ENCODE measurements around the gene NCBP3. TPM values are rescaled to one million over a fixed set of nuclear protein-coding genes. Genes with fewer than 3 reads are reported as not detected.

NCBP3 gene
- total RNA-seq, 1 donor from 2014 or later: 56.0 TPM

GRCh38 chr17:3812284-3812683 lies 33.8 kb downstream of the NCBP3 start:
- no peak overlapping the region for H3K27ac Mint-ChIP-seq

GRCh38 chr17:3810019-3810418 lies 36.0 kb downstream of the NCBP3 start:
- no peaks in the 10 kb centered on the region for H3K27me3 Mint-ChIP-seq (ENCODE audit: insufficient read depth)
- no peaks in the 10 kb centered on the region for H3K9me3 Mint-ChIP-seq
- peaks cover 40% of the 10 kb centered on the region for H3K36me3 Mint-ChIP-seq (ENCODE audit: low read depth)

More at GRCh38 chr17:3812284-3812683, 33.8 kb downstream of the NCBP3 start:
- Mint-ChIP-seq H3K4me3 (no peak overlapping the region), H3K36me3 (ENCODE audit: low read depth) (peaks cover 42% of the 10 kb centered on the region), H3K4me1 (ENCODE audit: low read depth) (peaks cover 22% of the 10 kb centered on the region), H3K9me3 (no peaks in the 10 kb centered on the region), H3K27me3 (ENCODE audit: insufficient read depth) (no peaks in the 10 kb centered on the region)
- DNase-seq (ENCODE audit: low spot score): no peak
- intact Hi-C loops (cut with micrococcal nuclease): no loop called here

GRCh38 chr17:3809135-3809534 lies 36.9 kb downstream of the NCBP3 start:
- no peak overlapping the region for H3K27ac Mint-ChIP-seq
- H3K4me1 Mint-ChIP-seq (ENCODE audit: low read depth): peaks cover 22% of the 10 kb centered on the region
- no peak overlapping the region for H3K4me3 Mint-ChIP-seq
- intact Hi-C loops (cut with micrococcal nuclease): no loop called here
- DNase-seq (ENCODE audit: low spot score): no peak
- no peaks in the 10 kb centered on the region for H3K27me3 Mint-ChIP-seq (ENCODE audit: insufficient read depth)
- H3K9me3 Mint-ChIP-seq: no peaks in the 10 kb centered on the region
- peaks cover 37% of the 10 kb centered on the region for H3K36me3 Mint-ChIP-seq (ENCODE audit: low read depth)

More at GRCh38 chr17:3810019-3810418, 36.0 kb downstream of the NCBP3 start:
- H3K4me3 Mint-ChIP-seq: no peak overlapping the region
- intact Hi-C loops (cut with micrococcal nuclease): no loop called here
- peak overlapping the region; percentile 32 for H3K27ac Mint-ChIP-seq
- DNase-seq (ENCODE audit: low spot score): no peak
- peaks cover 22% of the 10 kb centered on the region for H3K4me1 Mint-ChIP-seq (ENCODE audit: low read depth)

- Mint-ChIP-seq H3K27ac (no peak overlapping the region), H3K27me3 (ENCODE audit: insufficient read depth) (no peaks in the 10 kb centered on the region), H3K36me3 (ENCODE audit: low read depth) (peaks cover 38% of the 10 kb centered on the region), H3K4me3 (no peak overlapping the region), H3K4me1 (ENCODE audit: low read depth) (peaks cover 22% of the 10 kb centered on the region), H3K9me3 (no peaks in the 10 kb centered on the region)
- DNase-seq (ENCODE audit: low spot score): no peak
- intact Hi-C loops (cut with micrococcal nuclease): no loop called here
Measured at GRCh38 chr17:3808701-3809100, 37.3 kb downstream of the NCBP3 start.

GRCh38 chr17:3805581-3805980 lies 40.5 kb downstream of the NCBP3 start:
- no peak for DNase-seq (ENCODE audit: low spot score)
- intact Hi-C loops (cut with micrococcal nuclease): loop anchor here (2.0 kb wide), 1 partner anchor 15 kb away; no protein-coding TSS in a partner anchor
- H3K27me3 Mint-ChIP-seq (ENCODE audit: insufficient read depth): no peaks in the 10 kb centered on the region
- peaks cover 40% of the 10 kb centered on the region for H3K36me3 Mint-ChIP-seq (ENCODE audit: low read depth)
- no peak overlapping the region for H3K4me3 Mint-ChIP-seq
- no peak overlapping the region for H3K27ac Mint-ChIP-seq
- H3K9me3 Mint-ChIP-seq: no peaks in the 10 kb centered on the region
- H3K4me1 Mint-ChIP-seq (ENCODE audit: low read depth): peaks cover 32% of the 10 kb centered on the region

GRCh38 chr17:3804503-3804931 lies 41.5 kb downstream of the NCBP3 start:
- peak; percentile 10 for DNase-seq (ENCODE audit: low spot score)
- H3K36me3 Mint-ChIP-seq (ENCODE audit: low read depth): peaks cover 34% of the 10 kb centered on the region
- H3K9me3 Mint-ChIP-seq: no peaks in the 10 kb centered on the region
- no peaks in the 10 kb centered on the region for H3K27me3 Mint-ChIP-seq (ENCODE audit: insufficient read depth)
- no peak overlapping the region for H3K4me3 Mint-ChIP-seq
- H3K27ac Mint-ChIP-seq: peak overlapping the region; percentile 44
- intact Hi-C loops (cut with micrococcal nuclease): loop anchor here (1.0 to 2.0 kb wide), 2 partner anchors 16 to 67 kb away; no protein-coding TSS in a partner anchor
- H3K4me1 Mint-ChIP-seq (ENCODE audit: low read depth): peaks cover 26% of the 10 kb centered on the region

GRCh38 chr17:3803308-3803640 lies 42.8 kb downstream of the NCBP3 start:
- Mint-ChIP-seq H3K4me1 (ENCODE audit: low read depth) (peaks cover 20% of the 10 kb centered on the region), H3K9me3 (no peaks in the 10 kb centered on the region), H3K4me3 (no peak overlapping the region), H3K27me3 (ENCODE audit: insufficient read depth) (no peaks in the 10 kb centered on the region), H3K36me3 (ENCODE audit: low read depth) (peaks cover 29% of the 10 kb centered on the region), H3K27ac (no peak overlapping the region)
- intact Hi-C loops (cut with micrococcal nuclease): no loop called here
- DNase-seq (ENCODE audit: low spot score): no peak

GRCh38 chr17:3802461-3803307 lies 43.4 kb downstream of the NCBP3 start:
- Mint-ChIP-seq H3K4me1 (ENCODE audit: low read depth) (peaks cover 14% of the 10 kb centered on the region), H3K27me3 (ENCODE audit: insufficient read depth) (no peaks in the 10 kb centered on the region), H3K36me3 (ENCODE audit: low read depth) (peaks cover 23% of the 10 kb centered on the region), H3K9me3 (no peaks in the 10 kb centered on the region), H3K4me3 (no peak overlapping the region), H3K27ac (no peak overlapping the region)
- no peak for DNase-seq (ENCODE audit: low spot score)
- intact Hi-C loops (cut with micrococcal nuclease): no loop called here

GRCh38 chr17:3801792-3802191 lies 44.3 kb downstream of the NCBP3 start:
- H3K27me3 Mint-ChIP-seq (ENCODE audit: insufficient read depth): no peaks in the 10 kb centered on the region
- H3K27ac Mint-ChIP-seq: no peak overlapping the region
- DNase-seq (ENCODE audit: low spot score): no peak
- no peak overlapping the region for H3K4me3 Mint-ChIP-seq
- peaks cover 13% of the 10 kb centered on the region for H3K4me1 Mint-ChIP-seq (ENCODE audit: low read depth)
- intact Hi-C loops (cut with micrococcal nuclease): no loop called here
- H3K9me3 Mint-ChIP-seq: no peaks in the 10 kb centered on the region
- H3K36me3 Mint-ChIP-seq (ENCODE audit: low read depth): peaks cover 15% of the 10 kb centered on the region

GRCh38 chr17:3801347-3801746 lies 44.7 kb downstream of the NCBP3 start:
- H3K27me3 Mint-ChIP-seq (ENCODE audit: insufficient read depth): no peaks in the 10 kb centered on the region
- H3K27ac Mint-ChIP-seq: no peak overlapping the region
- H3K4me1 Mint-ChIP-seq (ENCODE audit: low read depth): peaks cover 17% of the 10 kb centered on the region
- intact Hi-C loops (cut with micrococcal nuclease): no loop called here
- no peak for DNase-seq (ENCODE audit: low spot score)
- no peaks in the 10 kb centered on the region for H3K9me3 Mint-ChIP-seq
- H3K4me3 Mint-ChIP-seq: no peak overlapping the region
- H3K36me3 Mint-ChIP-seq (ENCODE audit: low read depth): peaks cover 13% of the 10 kb centered on the region

- Mint-ChIP-seq H3K4me1 (ENCODE audit: low read depth) (peaks cover 21% of the 10 kb centered on the region), H3K9me3 (no peaks in the 10 kb centered on the region), H3K27ac (peak within 1 kb of the TSS; percentile 70), H3K4me3 (no peak within 1 kb of the TSS), H3K27me3 (ENCODE audit: insufficient read depth) (no peaks in the 10 kb centered on the region), H3K36me3 (ENCODE audit: low read depth) (peaks cover 12% of the 10 kb centered on the region)
- no peak for DNase-seq (ENCODE audit: low spot score)
- intact Hi-C loops (cut with micrococcal nuclease): no loop called here
Measured at GRCh38 chr17:3800362-3801271, 45.4 kb downstream of the NCBP3 start, which contains the start of gene ITGAE. TSS of gene ITGAE (minus strand) at chr17:3801188. CDS start at chr17:3801144, 44 bp downstream.

GRCh38 chr17:3799181-3799945 lies 46.7 kb downstream of the NCBP3 start:
- DNase-seq (ENCODE audit: low spot score): no peak
- intact Hi-C loops (cut with micrococcal nuclease): no loop called here
- H3K27me3 Mint-ChIP-seq (ENCODE audit: insufficient read depth): no peaks in the 10 kb centered on the region
- peaks cover 29% of the 10 kb centered on the region for H3K4me1 Mint-ChIP-seq (ENCODE audit: low read depth)
- H3K4me3 Mint-ChIP-seq: no peak overlapping the region
- H3K27ac Mint-ChIP-seq: no peak overlapping the region
- H3K9me3 Mint-ChIP-seq: no peaks in the 10 kb centered on the region
- H3K36me3 Mint-ChIP-seq (ENCODE audit: low read depth): peaks cover 11% of the 10 kb centered on the region

Data from activated T-helper 1 cell treated with anti-CD3 and anti-CD28 coated beads, Interleukin-12 subunit alpha, Interleukin-12 subunit beta, Interleukin-2, Interleukin-4 antibody, amounts not matched to agents 30 ng/mL and 10 ng/mL and 1 ng/mL, durations not matched to agents 14 hours and 24 hours and 36 hours (primary cell).